Fibroblast of lung (primary cell): ENCODE results near the gene PPP1CC. TPM values are rescaled to one million over a fixed set of nuclear protein-coding genes. Genes with fewer than 3 reads are reported as not detected.

Experiments
- DNase-seq, 2 donors: peaks; one replicate each; pipeline versions ENCODE4 v3.0.0 to v3.0.0-alpha.2; 2010; ENCODE audit warnings: low read depth in 2 of 2
- H2AFZ ChIP-seq: 2 replicates; pipeline ENCODE4 v1.5.1; 2012; ENCODE audit warnings: low read length, control low read depth, inconsistent platforms
- H3K27ac ChIP-seq: 2 replicates; pipeline ENCODE4 v1.5.1; 2011; ENCODE audit warnings: low read length, control low read depth; ENCODE audit not compliant: insufficient read depth
- H3K27me3 ChIP-seq: 2 replicates; pipeline ENCODE4 v1.5.1; 2011; ENCODE audit warnings: mild to moderate bottlenecking, low read length; ENCODE audit not compliant: control insufficient read depth, insufficient read depth
- H3K36me3 ChIP-seq: 2 replicates; pipeline ENCODE4 v1.5.1; 2011; ENCODE audit warnings: low read length; ENCODE audit not compliant: control insufficient read depth, insufficient read depth
- H3K4me1 ChIP-seq: 2 replicates; pipeline ENCODE4 v1.5.1; 2011; ENCODE audit warnings: low read length; ENCODE audit not compliant: control insufficient read depth, insufficient read depth; ENCODE audit errors: extremely low read depth
- H3K4me2 ChIP-seq: 2 replicates; pipeline ENCODE4 v1.5.1; 2011; ENCODE audit warnings: low read length, control low read depth; ENCODE audit not compliant: insufficient read depth; ENCODE audit errors: extremely low read depth
- H3K4me3 ChIP-seq, 4 experiments: fragments of 200-600 bp in 1 of 4; sonication (generic) in 1 of 4; replicated peaks in 1 of 4; 2 replicates each; pipeline ENCODE4 v1.5.1; 2011 to 2016; ENCODE audit warnings: low read length in 4 of 4, low read depth in 3 of 4, mild to moderate bottlenecking in 3 of 4, control low read depth in 2 of 4, inconsistent platforms in 1 of 4, mixed read lengths in 1 of 4; ENCODE audit not compliant: insufficient read depth in 1 of 4; ENCODE audit errors: control extremely low read depth in 1 of 4
- H3K79me2 ChIP-seq: 2 replicates; pipeline ENCODE4 v1.5.1; 2012; ENCODE audit warnings: mild to moderate bottlenecking, low read length, inconsistent platforms; ENCODE audit not compliant: control insufficient read depth, insufficient read depth
- H3K9ac ChIP-seq: 2 replicates; pipeline ENCODE4 v1.5.1; 2011; ENCODE audit warnings: mild to moderate bottlenecking, low read length, control low read depth; ENCODE audit not compliant: insufficient read depth
- H3K9me3 ChIP-seq: 2 replicates; pipeline ENCODE4 v1.5.1; 2012; ENCODE audit warnings: low read depth, low read length; ENCODE audit not compliant: control insufficient read depth, insufficient read depth
- H4K20me1 ChIP-seq: 2 replicates; pipeline ENCODE4 v1.5.1; 2011; ENCODE audit warnings: low read length; ENCODE audit not compliant: control insufficient read depth, insufficient read depth; ENCODE audit errors: extremely low read depth
- EZH2 ChIP-seq: IDR thresholded peaks from 2 replicates; pipeline ENCODE4 v1.5.1; 2012; ENCODE audit warnings: low read length, control low read depth, mild to moderate bottlenecking; ENCODE audit errors: missing control alignments
- polyA plus RNA-seq, 2 donors: library from polyadenylated mRNA; depleted of rRNA in 1 of 2; stranded (reverse) in 1 of 2; unstranded in 1 of 2; fragments of >200 nt; gene quantifications; 2 replicates each; pipeline ENCODE4 v1.2.1, GENCODE V29; 2011 to 2012; ENCODE audit warnings: missing spikeins in 1 of 2
- total RNA-seq: library from RNA; depleted of rRNA; stranded (reverse); fragments of >200 nt; gene quantifications from 2 replicates; pipeline ENCODE4 v1.2.1, GENCODE V29; 2014
- TF ChIP-seq, protein P1 (sequence below), 2 donors: IDR thresholded peaks in 1 of 2; conservative IDR thresholded peaks in 1 of 2; 1 replicate in 1 of 2; 2 replicates in 1 of 2; pipeline ENCODE4 v1.5.1; 2011 to 2012; ENCODE audit warnings: low read length in 2 of 2, control low read depth in 1 of 2, inconsistent platforms in 1 of 2, low read depth in 1 of 2, mild to moderate bottlenecking in 1 of 2

The PPP1CC gene
- total and polyA plus RNA-seq, 2 donors (not counting 1 experiment from before 2014, with no cell fraction given) = 110 to 112 TPM

DNA sequence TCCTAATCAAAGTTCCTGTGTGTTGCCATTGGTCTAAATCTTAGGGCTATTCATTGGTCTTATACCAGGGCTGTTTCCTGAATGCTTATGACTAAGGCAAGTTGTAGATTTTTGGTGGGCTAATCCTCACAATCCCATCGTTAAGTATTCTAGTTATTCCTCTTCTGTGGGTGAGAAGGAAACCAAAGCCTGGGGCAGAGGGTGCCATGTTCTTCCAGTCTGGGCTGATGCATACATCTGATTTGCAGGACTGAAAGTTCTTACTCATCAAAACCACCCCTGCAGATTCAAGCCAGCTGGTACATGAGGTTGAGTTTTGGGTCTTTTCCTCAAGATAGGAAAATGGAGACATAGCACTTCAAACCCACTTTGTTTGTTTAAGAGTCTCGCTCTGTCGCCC is 25.7 kb downstream of the PPP1CC start:
- Histone ChIP-seq H3K4me3 (no peak overlapping the region), H3K27ac (no peak overlapping the region), H3K4me1 (no peaks in the 10 kb centered on the region), H3K9me3 (no peaks in the 10 kb centered on the region), H3K36me3 (peaks cover 11% of the 10 kb centered on the region), H3K4me2 (no peak overlapping the region), H3K9ac (no peak overlapping the region), H3K27me3 (no peaks in the 10 kb centered on the region), H2AFZ (no peak overlapping the region), H3K79me2 (no peaks in the 10 kb centered on the region), H4K20me1 (no peaks in the 10 kb centered on the region)
- no peak for DNase-seq
- no peak for TF ChIP-seq EZH2
- TF ChIP-seq, protein P1, sequence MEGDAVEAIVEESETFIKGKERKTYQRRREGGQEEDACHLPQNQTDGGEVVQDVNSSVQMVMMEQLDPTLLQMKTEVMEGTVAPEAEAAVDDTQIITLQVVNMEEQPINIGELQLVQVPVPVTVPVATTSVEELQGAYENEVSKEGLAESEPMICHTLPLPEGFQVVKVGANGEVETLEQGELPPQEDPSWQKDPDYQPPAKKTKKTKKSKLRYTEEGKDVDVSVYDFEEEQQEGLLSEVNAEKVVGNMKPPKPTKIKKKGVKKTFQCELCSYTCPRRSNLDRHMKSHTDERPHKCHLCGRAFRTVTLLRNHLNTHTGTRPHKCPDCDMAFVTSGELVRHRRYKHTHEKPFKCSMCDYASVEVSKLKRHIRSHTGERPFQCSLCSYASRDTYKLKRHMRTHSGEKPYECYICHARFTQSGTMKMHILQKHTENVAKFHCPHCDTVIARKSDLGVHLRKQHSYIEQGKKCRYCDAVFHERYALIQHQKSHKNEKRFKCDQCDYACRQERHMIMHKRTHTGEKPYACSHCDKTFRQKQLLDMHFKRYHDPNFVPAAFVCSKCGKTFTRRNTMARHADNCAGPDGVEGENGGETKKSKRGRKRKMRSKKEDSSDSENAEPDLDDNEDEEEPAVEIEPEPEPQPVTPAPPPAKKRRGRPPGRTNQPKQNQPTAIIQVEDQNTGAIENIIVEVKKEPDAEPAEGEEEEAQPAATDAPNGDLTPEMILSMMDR (conservative IDR thresholded peaks at IDR 0.05 in 1 of 2, IDR thresholded peaks at IDR 0.05 in 1 of 2; ENCODE audit: low read depth in 1 of 2, low read length in 2 of 2) = no peak

GRCh38 chr12:110708917-110709316 is 33.8 kb downstream of the PPP1CC start:
- Histone ChIP-seq H3K4me1 (no peaks in the 10 kb centered on the region), H3K27me3 (no peaks in the 10 kb centered on the region), H3K4me2 (no peak overlapping the region), H3K36me3 (no peaks in the 10 kb centered on the region), H4K20me1 (no peaks in the 10 kb centered on the region), H3K9me3 (no peaks in the 10 kb centered on the region), H3K4me3 (no peak overlapping the region), H3K79me2 (no peaks in the 10 kb centered on the region), H3K9ac (no peak overlapping the region), H3K27ac (no peak overlapping the region), H2AFZ (no peak overlapping the region)
- TF ChIP-seq EZH2 = no peak
- TF ChIP-seq, protein P1 (conservative IDR thresholded peaks at IDR 0.05 in 1 of 2, IDR thresholded peaks at IDR 0.05 in 1 of 2; ENCODE audit: low read depth in 1 of 2, low read length in 2 of 2) = no peak
- DNase-seq = no peak

- H3K79me2 ChIP-seq = no peaks in the 10 kb centered on the region
- H3K9ac ChIP-seq = no peak overlapping the region
- H3K4me3 ChIP-seq = no peak overlapping the region
- no peak overlapping the region for H3K27ac ChIP-seq
- no peaks in the 10 kb centered on the region for H3K27me3 ChIP-seq
- no peaks in the 10 kb centered on the region for H3K9me3 ChIP-seq
- H3K36me3 ChIP-seq = no peaks in the 10 kb centered on the region
- no peak overlapping the region for H2AFZ ChIP-seq
- DNase-seq = no peak
- H3K4me2 ChIP-seq = no peak overlapping the region
- TF ChIP-seq, protein P1 (conservative IDR thresholded peaks at IDR 0.05 in 1 of 2, IDR thresholded peaks at IDR 0.05 in 1 of 2; ENCODE audit: low read depth in 1 of 2, low read length in 2 of 2) = no peak
- no peak for TF ChIP-seq EZH2
- no peaks in the 10 kb centered on the region for H3K4me1 ChIP-seq
- H4K20me1 ChIP-seq = no peaks in the 10 kb centered on the region
These were observed 37.4 kb downstream of the PPP1CC start for GRCh38 chr12:110705309-110705708.
